ENCODE data around the gene PHTF2.

PHTF2 gene

GRCh38 chr7:77954773-77955555 lies 156.4 kb downstream of the PHTF2 start:
- Histone ChIP-seq H3K4me3 (ENCODE audit: control insufficient read depth in 1 of 7, extremely low read depth in 1 of 7, insufficient read depth in 4 of 7, low read depth in 2 of 7, low read length in 6 of 7) (no peak overlapping the region), H3K27ac (ENCODE audit: insufficient read depth in 1 of 2, low read depth in 1 of 2, low read length in 2 of 2, poor library complexity in 1 of 2, severe bottlenecking in 2 of 2) (no peak overlapping the region), H3K36me3 (ENCODE audit: control insufficient read depth in 4 of 4, insufficient read depth in 4 of 4, low read length in 3 of 4) (peaks cover 0 to 11% (median 1%) of the 10 kb centered on the region in 4 experiments), H3K4me1 (ENCODE audit: control extremely low read depth in 1 of 4, control insufficient read depth in 4 of 4, insufficient read depth in 4 of 4, low read length in 3 of 4) (no peaks in the 10 kb centered on the region), H3K9me3 (ENCODE audit: control extremely low read depth in 1 of 5, control insufficient read depth in 4 of 5, insufficient read depth in 2 of 5, low read depth in 1 of 5, low read length in 4 of 5) (no peaks in the 10 kb centered on the region), H3K27me3 (replicated peaks in 2 of 5; ENCODE audit: control insufficient read depth in 4 of 5, insufficient read depth in 5 of 5, low read length in 4 of 5) (no peaks in the 10 kb centered on the region)
- whole genome bisulfite sequencing (ENCODE audit: insufficient coverage), result 83% methylated on average over 2 of the region's 3 CpGs
- no peak for DNase-seq
- POLR2A ChIA-PET, result interaction anchor here (0.6 kb wide), 1 partner anchor 44 kb away, joined by 3 read pairs; no protein-coding TSS in a partner anchor
- CTCF ChIA-PET, result interaction anchor here (0.6 kb wide), 1 partner anchor 541 kb away, joined by 3 read pairs; no protein-coding TSS in a partner anchor

GRCh38 chr7:77958436-77958835 lies 159.9 kb downstream of the PHTF2 start:
- Histone ChIP-seq H3K27me3 (replicated peaks in 2 of 5; ENCODE audit: control insufficient read depth in 4 of 5, insufficient read depth in 5 of 5, low read length in 4 of 5) (no peaks in the 10 kb centered on the region), H3K4me3 (ENCODE audit: control insufficient read depth in 1 of 7, extremely low read depth in 1 of 7, insufficient read depth in 4 of 7, low read depth in 2 of 7, low read length in 6 of 7) (no peak overlapping the region), H3K9me3 (ENCODE audit: control extremely low read depth in 1 of 5, control insufficient read depth in 4 of 5, insufficient read depth in 2 of 5, low read depth in 1 of 5, low read length in 4 of 5) (no peaks in the 10 kb centered on the region), H3K36me3 (ENCODE audit: control insufficient read depth in 4 of 4, insufficient read depth in 4 of 4, low read length in 3 of 4) (peaks cover 0 to 9% (median 1%) of the 10 kb centered on the region in 4 experiments), H3K4me1 (ENCODE audit: control extremely low read depth in 1 of 4, control insufficient read depth in 4 of 4, insufficient read depth in 4 of 4, low read length in 3 of 4) (no peaks in the 10 kb centered on the region), H3K27ac (ENCODE audit: insufficient read depth in 1 of 2, low read depth in 1 of 2, low read length in 2 of 2, poor library complexity in 1 of 2, severe bottlenecking in 2 of 2) (no peak overlapping the region)
- WGBS (ENCODE audit: insufficient coverage), result 100% methylated on average over 1 of the region's 2 CpGs
- ChIA-PET CTCF (no interaction called here), POLR2A (no interaction called here)
- no peak for DNase-seq

- Histone ChIP-seq H3K4me1 (ENCODE audit: control extremely low read depth in 1 of 4, control insufficient read depth in 4 of 4, insufficient read depth in 4 of 4, low read length in 3 of 4) (no peaks in the 10 kb centered on the region), H3K27me3 (replicated peaks in 2 of 5; ENCODE audit: control insufficient read depth in 4 of 5, insufficient read depth in 5 of 5, low read length in 4 of 5) (no peaks in the 10 kb centered on the region), H3K27ac (ENCODE audit: insufficient read depth in 1 of 2, low read depth in 1 of 2, low read length in 2 of 2, poor library complexity in 1 of 2, severe bottlenecking in 2 of 2) (no peak overlapping the region), H3K4me3 (ENCODE audit: control insufficient read depth in 1 of 7, extremely low read depth in 1 of 7, insufficient read depth in 4 of 7, low read depth in 2 of 7, low read length in 6 of 7) (no peak overlapping the region), H3K9me3 (ENCODE audit: control extremely low read depth in 1 of 5, control insufficient read depth in 4 of 5, insufficient read depth in 2 of 5, low read depth in 1 of 5, low read length in 4 of 5) (no peaks in the 10 kb centered on the region), H3K36me3 (ENCODE audit: control insufficient read depth in 4 of 4, insufficient read depth in 4 of 4, low read length in 3 of 4) (peaks cover 0 to 9% (median 1%) of the 10 kb centered on the region in 4 experiments)
- no CpG with 5 or more reads among the region's 2 CpGs for WGBS (ENCODE audit: insufficient coverage)
- POLR2A ChIA-PET, result no interaction called here
- DNase-seq, result no peak
- CTCF ChIA-PET, result no interaction called here
These were observed 160.5 kb downstream of the PHTF2 start for GRCh38 chr7:77959080-77959479.

- H3K36me3 ChIP-seq (ENCODE audit: control insufficient read depth in 4 of 4, insufficient read depth in 4 of 4, low read length in 3 of 4), result peaks cover 0 to 3% (median 0%) of the 10 kb centered on the region in 4 experiments
- CTCF ChIA-PET, result interaction anchor here (1.6 kb wide), 1 partner anchor 80 kb away, joined by 6 read pairs; no protein-coding TSS in a partner anchor
- no peaks in the 10 kb centered on the region for H3K27me3 ChIP-seq (replicated peaks in 2 of 5; ENCODE audit: control insufficient read depth in 4 of 5, insufficient read depth in 5 of 5, low read length in 4 of 5)
- no peaks in the 10 kb centered on the region for H3K4me1 ChIP-seq (ENCODE audit: control extremely low read depth in 1 of 4, control insufficient read depth in 4 of 4, insufficient read depth in 4 of 4, low read length in 3 of 4)
- H3K4me3 ChIP-seq (ENCODE audit: control insufficient read depth in 1 of 7, extremely low read depth in 1 of 7, insufficient read depth in 4 of 7, low read depth in 2 of 7, low read length in 6 of 7), result no peak overlapping the region
- no peaks in the 10 kb centered on the region for H3K9me3 ChIP-seq (ENCODE audit: control extremely low read depth in 1 of 5, control insufficient read depth in 4 of 5, insufficient read depth in 2 of 5, low read depth in 1 of 5, low read length in 4 of 5)
- no peak overlapping the region for H3K27ac ChIP-seq (ENCODE audit: insufficient read depth in 1 of 2, low read depth in 1 of 2, low read length in 2 of 2, poor library complexity in 1 of 2, severe bottlenecking in 2 of 2)
- POLR2A ChIA-PET, result no interaction called here
- no peak for DNase-seq
- WGBS (ENCODE audit: insufficient coverage), result no CpG with 5 or more reads among the region's 2 CpGs
These were observed 161.8 kb downstream of the PHTF2 start for GRCh38 chr7:77960336-77960735.

GRCh38 chr7:77967429-77967828 lies 168.9 kb downstream of the PHTF2 start:
- Histone ChIP-seq H3K36me3 (ENCODE audit: control insufficient read depth in 4 of 4, insufficient read depth in 4 of 4, low read length in 3 of 4) (no peaks in the 10 kb centered on the region), H3K4me3 (ENCODE audit: control insufficient read depth in 1 of 7, extremely low read depth in 1 of 7, insufficient read depth in 4 of 7, low read depth in 2 of 7, low read length in 6 of 7) (no peak overlapping the region), H3K4me1 (ENCODE audit: control extremely low read depth in 1 of 4, control insufficient read depth in 4 of 4, insufficient read depth in 4 of 4, low read length in 3 of 4) (no peaks in the 10 kb centered on the region), H3K9me3 (ENCODE audit: control extremely low read depth in 1 of 5, control insufficient read depth in 4 of 5, insufficient read depth in 2 of 5, low read depth in 1 of 5, low read length in 4 of 5) (no peaks in the 10 kb centered on the region), H3K27me3 (replicated peaks in 2 of 5; ENCODE audit: control insufficient read depth in 4 of 5, insufficient read depth in 5 of 5, low read length in 4 of 5) (no peaks in the 10 kb centered on the region), H3K27ac (ENCODE audit: insufficient read depth in 1 of 2, low read depth in 1 of 2, low read length in 2 of 2, poor library complexity in 1 of 2, severe bottlenecking in 2 of 2) (no peak overlapping the region)
- ChIA-PET CTCF (no interaction called here), POLR2A (no interaction called here)
- no peak for DNase-seq

- no peak overlapping the region for H3K4me3 ChIP-seq (ENCODE audit: control insufficient read depth in 1 of 7, extremely low read depth in 1 of 7, insufficient read depth in 4 of 7, low read depth in 2 of 7, low read length in 6 of 7)
- no peaks in the 10 kb centered on the region for H3K27me3 ChIP-seq (replicated peaks in 2 of 5; ENCODE audit: control insufficient read depth in 4 of 5, insufficient read depth in 5 of 5, low read length in 4 of 5)
- CTCF ChIA-PET, result interaction anchor here (1.3 kb wide), 1 partner anchor 15 kb away, joined by 3 read pairs; no protein-coding TSS in a partner anchor
- H3K27ac ChIP-seq (ENCODE audit: insufficient read depth in 1 of 2, low read depth in 1 of 2, low read length in 2 of 2, poor library complexity in 1 of 2, severe bottlenecking in 2 of 2), result no peak overlapping the region
- H3K36me3 ChIP-seq (ENCODE audit: control insufficient read depth in 4 of 4, insufficient read depth in 4 of 4, low read length in 3 of 4), result no peaks in the 10 kb centered on the region
- no peaks in the 10 kb centered on the region for H3K9me3 ChIP-seq (ENCODE audit: control extremely low read depth in 1 of 5, control insufficient read depth in 4 of 5, insufficient read depth in 2 of 5, low read depth in 1 of 5, low read length in 4 of 5)
- POLR2A ChIA-PET, result no interaction called here
- DNase-seq, result no peak
- peaks cover 0 to 6% (median 2%) of the 10 kb centered on the region in 4 experiments for H3K4me1 ChIP-seq (ENCODE audit: control extremely low read depth in 1 of 4, control insufficient read depth in 4 of 4, insufficient read depth in 4 of 4, low read length in 3 of 4)
These were observed 173.2 kb downstream of the PHTF2 start for GRCh38 chr7:77971726-77972125.

GRCh38 chr7:77975672-77976480 lies 177.3 kb downstream of the PHTF2 start:
- no peaks in the 10 kb centered on the region for H3K36me3 ChIP-seq (ENCODE audit: control insufficient read depth in 4 of 4, insufficient read depth in 4 of 4, low read length in 3 of 4)
- ChIA-PET POLR2A (no interaction called here), CTCF (no interaction called here)
- no peaks in the 10 kb centered on the region for H3K27me3 ChIP-seq (replicated peaks in 2 of 5; ENCODE audit: control insufficient read depth in 4 of 5, insufficient read depth in 5 of 5, low read length in 4 of 5)
- no peaks in the 10 kb centered on the region for H3K9me3 ChIP-seq (ENCODE audit: control extremely low read depth in 1 of 5, control insufficient read depth in 4 of 5, insufficient read depth in 2 of 5, low read depth in 1 of 5, low read length in 4 of 5)
- no CpG with 5 or more reads among the region's 2 CpGs for WGBS (ENCODE audit: insufficient coverage)
- no peak overlapping the region for H3K4me3 ChIP-seq (ENCODE audit: control insufficient read depth in 1 of 7, extremely low read depth in 1 of 7, insufficient read depth in 4 of 7, low read depth in 2 of 7, low read length in 6 of 7)
- peaks cover 0 to 6% (median 2%) of the 10 kb centered on the region in 4 experiments for H3K4me1 ChIP-seq (ENCODE audit: control extremely low read depth in 1 of 4, control insufficient read depth in 4 of 4, insufficient read depth in 4 of 4, low read length in 3 of 4)
- DNase-seq, result peak; percentile 30 to 65 (median 51)
- H3K27ac ChIP-seq (ENCODE audit: insufficient read depth in 1 of 2, low read depth in 1 of 2, low read length in 2 of 2, poor library complexity in 1 of 2, severe bottlenecking in 2 of 2), result no peak overlapping the region
